Measurements from ENCODE around the gene GABPB2. TPM values are rescaled to one million over a fixed set of nuclear protein-coding genes. Genes with fewer than 3 reads are reported as not detected.

GABPB2 gene
- total RNA-seq, 2 experiments from 2014 or later = 13.6 to 14.9 TPM

DNA sequence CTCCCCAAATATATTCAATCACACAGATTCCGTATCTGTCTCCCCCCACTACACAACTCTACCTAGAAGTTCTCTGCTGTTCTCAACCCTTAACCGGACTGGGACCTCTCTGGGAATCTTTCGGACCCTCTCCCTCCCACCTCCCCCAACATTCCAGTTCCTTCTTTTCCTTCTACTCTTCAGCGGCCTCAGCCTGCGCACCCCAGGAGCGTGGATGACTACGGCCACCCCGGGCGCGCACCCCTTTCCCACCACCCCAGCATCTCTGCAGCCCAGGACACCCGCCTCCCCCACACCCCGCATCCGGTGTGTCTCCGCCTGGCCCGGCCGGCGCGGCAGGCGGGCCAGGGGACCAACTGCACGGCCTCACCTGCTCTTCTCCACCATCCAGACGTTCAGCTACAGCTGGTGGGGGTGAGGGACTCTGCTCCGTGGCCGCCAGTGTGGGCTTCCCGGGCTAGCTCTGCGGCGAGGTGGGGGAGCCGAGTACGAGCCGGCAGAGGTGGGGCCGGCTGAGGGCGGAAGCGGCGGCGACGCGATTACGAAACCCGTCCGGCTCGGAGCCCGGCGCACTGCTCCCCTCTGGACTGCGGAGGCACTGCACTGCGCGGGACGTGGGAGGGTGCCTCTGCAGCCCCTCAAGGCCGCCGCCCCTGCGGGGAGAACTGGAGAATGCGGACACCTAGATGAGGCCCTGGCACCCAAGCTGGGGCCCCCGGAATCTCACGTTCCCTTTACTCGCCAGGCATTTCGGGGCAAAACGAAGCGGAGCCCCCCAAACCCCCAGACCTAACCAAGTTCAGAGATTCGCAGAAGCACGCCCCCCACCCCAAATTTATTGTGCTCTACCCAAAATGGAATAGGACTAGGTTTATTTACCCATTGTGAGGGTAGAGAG, 11.2 kb upstream of the GABPB2 start, which contains the start of gene CDC42SE1:
Gene CDC42SE1 (minus strand): TSS at position 514 of the 898 bp plus-strand sequence. CDS start 3,892 bp downstream, outside the sequence.
- Mint-ChIP-seq H3K27ac (peak within 1 kb of the TSS; percentile 99), H3K36me3 (peaks cover 48% of the 10 kb centered on the region), H3K4me1 (ENCODE audit: low read depth) (peaks cover 55% of the 10 kb centered on the region), H3K27me3 (no peaks in the 10 kb centered on the region), H3K9me3 (no peaks in the 10 kb centered on the region), H3K4me3 (peak within 1 kb of the TSS; percentile 98)
- intact Hi-C loops (cut with micrococcal nuclease) = loop anchor here (1.0 to 10.0 kb wide), 5 partner anchors 11 to 695 kb away; partner anchors contain the start of genes GABPB2, PIP5K1A, RPRD2 and TNFAIP8L2
- CTCF ChIA-PET = interaction anchor here (0.6 to 5.0 kb wide), 10 partner anchors 8 to 98 kb away, joined by 3 to 56 read pairs (median 4); partner anchors contain the start of genes C1orf56, GABPB2 and TNFAIP8L2
- POLR2A ChIA-PET = interaction anchor here (1.0 to 3.9 kb wide), 8 partner anchors 9 to 97 kb away, joined by 3 to 28 read pairs (median 6); partner anchors contain the start of genes C1orf56, GABPB2, MINDY1 and TNFAIP8L2
- peak; percentile 89 for DNase-seq

DNA sequence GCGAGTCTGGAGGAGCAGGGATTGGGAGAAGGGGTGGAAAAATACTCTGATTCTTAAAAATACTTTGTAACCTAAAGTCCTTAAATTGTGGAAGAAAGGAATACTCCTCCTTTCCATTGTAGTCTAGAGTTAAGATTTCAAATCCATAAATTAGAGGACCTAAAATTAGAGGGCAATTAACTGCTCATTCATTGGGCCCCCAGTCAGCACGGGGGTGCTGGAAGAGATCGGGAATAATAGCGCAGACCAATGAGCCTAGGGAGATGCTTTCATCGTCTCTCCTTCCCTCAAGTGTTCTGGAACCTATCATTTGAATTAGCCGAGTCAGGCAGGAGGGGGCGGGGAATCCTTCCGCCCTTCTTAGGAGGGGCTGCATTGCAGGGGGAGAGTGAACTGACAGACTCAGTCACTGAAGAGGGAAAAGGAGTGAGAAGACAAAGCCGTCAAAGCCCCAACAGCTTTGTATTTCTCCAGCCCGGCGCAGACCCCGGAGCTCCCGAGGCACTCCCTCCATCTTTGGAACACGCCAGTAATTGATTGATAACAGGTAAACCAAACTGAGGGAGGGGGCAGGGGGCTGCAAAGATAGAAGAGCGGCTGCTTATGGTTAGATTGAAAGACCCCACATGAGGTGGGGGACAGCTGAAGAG, 10.4 kb upstream of the GABPB2 start, which contains the start of gene MLLT11:
Gene MLLT11 (plus strand): TSS at position 391 of the 650 bp plus-strand sequence. CDS start 6,828 bp downstream, outside the sequence.
- ChIA-PET CTCF (interaction anchor here (1.0 to 5.0 kb wide), 9 partner anchors 8 to 97 kb away, joined by 3 to 56 read pairs (median 10); partner anchors contain the start of genes C1orf56, GABPB2 and TNFAIP8L2), POLR2A (interaction anchor here (0.6 to 3.9 kb wide), 8 partner anchors 8 to 97 kb away, joined by 3 to 28 read pairs (median 3); partner anchors contain the start of genes C1orf56, GABPB2, MINDY1 and TNFAIP8L2)
- no peaks in the 10 kb centered on the region for H3K9me3 Mint-ChIP-seq
- peaks cover 50% of the 10 kb centered on the region for H3K4me1 Mint-ChIP-seq (ENCODE audit: low read depth)
- no peaks in the 10 kb centered on the region for H3K27me3 Mint-ChIP-seq
- H3K36me3 Mint-ChIP-seq = peaks cover 40% of the 10 kb centered on the region
- H3K4me3 Mint-ChIP-seq = peak within 1 kb of the TSS; percentile 98
- DNase-seq = peak; percentile 33
- intact Hi-C loops (cut with micrococcal nuclease) = no loop called here
- peak within 1 kb of the TSS; percentile 99 for H3K27ac Mint-ChIP-seq

DNA sequence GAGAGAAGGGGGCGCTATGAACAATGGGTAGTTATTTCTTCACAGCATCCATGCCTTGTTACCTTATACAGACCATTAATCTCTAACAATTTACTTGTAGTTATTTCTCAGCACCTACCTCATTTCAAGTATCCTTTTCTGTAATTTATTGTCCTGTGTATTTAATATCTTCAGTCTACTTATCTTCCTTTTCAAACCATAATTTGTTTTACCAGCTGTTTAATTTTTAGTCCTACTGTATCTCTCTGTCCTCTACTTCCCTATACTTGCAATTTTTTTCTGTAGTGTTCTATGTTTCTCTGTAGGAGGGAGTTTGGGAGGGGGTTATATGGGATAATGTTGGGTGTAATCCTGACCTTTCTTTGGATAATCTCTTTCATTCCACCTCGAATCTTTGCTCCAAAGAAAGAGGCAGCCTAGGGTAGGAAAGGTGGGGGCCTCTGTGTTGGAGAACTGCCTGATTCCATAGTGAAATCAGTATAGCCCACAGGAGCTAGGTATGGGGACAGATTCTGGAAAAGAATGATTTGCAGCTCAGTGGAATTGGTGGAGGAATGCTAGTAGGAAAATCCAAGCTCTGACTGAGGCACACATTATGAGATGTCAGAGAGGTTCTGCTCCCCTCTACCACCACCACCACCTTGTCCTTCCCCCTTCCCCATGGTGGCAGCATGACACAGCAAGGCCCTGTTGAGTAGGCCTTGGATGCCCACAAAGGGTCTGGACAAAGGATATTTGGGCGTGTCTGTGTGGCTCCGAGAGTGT, 9.7 kb upstream of the GABPB2 start:
- no peaks in the 10 kb centered on the region for H3K9me3 Mint-ChIP-seq
- H3K36me3 Mint-ChIP-seq = peaks cover 33% of the 10 kb centered on the region
- CTCF ChIA-PET = interaction anchor here (1.9 to 5.0 kb wide), 4 partner anchors 10 to 96 kb away, joined by 10 to 56 read pairs (median 12); partner anchors contain the start of genes GABPB2 and TNFAIP8L2
- intact Hi-C loops (cut with micrococcal nuclease) = no loop called here
- H3K4me3 Mint-ChIP-seq = peak overlapping the region; percentile 98
- H3K27me3 Mint-ChIP-seq = no peaks in the 10 kb centered on the region
- POLR2A ChIA-PET = interaction anchor here (0.6 to 3.0 kb wide), 4 partner anchors 10 to 54 kb away, joined by 3 to 23 read pairs (median 3); partner anchors contain the start of genes GABPB2 and MINDY1
- H3K4me1 Mint-ChIP-seq (ENCODE audit: low read depth) = peaks cover 43% of the 10 kb centered on the region
- H3K27ac Mint-ChIP-seq = peak overlapping the region; percentile 21
- DNase-seq = no peak

- intact Hi-C loops (cut with micrococcal nuclease) = no loop called here
- POLR2A ChIA-PET = no interaction called here
Observed at GRCh38 chr1:151061704-151062103, 8.9 kb upstream of the GABPB2 start.

DNA sequence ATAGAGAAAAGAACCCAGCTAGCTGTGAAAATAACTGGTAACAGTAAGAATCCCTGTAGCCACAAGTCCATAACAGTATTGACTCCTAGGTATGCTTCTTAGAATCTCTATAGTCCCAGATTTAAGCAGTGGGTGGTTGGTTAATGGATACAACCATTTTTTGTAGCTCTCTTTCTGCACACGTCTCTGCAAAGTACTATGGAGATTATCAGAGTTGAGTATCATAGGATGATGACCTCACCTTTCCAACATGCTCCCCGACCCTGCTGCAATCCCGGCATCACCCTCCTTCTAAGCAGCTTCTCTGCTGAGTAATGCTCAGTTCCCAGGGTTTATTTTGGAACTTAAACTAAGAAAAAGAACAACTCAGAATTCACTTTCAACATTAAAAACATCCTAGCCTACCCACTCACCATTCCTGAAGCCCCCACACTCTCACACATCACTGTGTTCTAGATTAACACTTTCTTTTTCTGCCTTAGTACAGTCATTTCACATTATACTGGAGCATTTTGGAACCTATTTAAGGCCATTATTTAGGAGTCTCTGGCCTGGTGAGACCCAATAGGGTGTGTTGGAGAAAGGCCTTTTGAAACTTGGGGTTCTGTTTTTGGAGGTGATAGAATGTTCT, 7.7 kb upstream of the GABPB2 start:
- intact Hi-C loops (cut with micrococcal nuclease) = no loop called here
- Mint-ChIP-seq H3K4me3 (no peak overlapping the region), H3K27me3 (no peaks in the 10 kb centered on the region), H3K4me1 (ENCODE audit: low read depth) (peaks cover 23% of the 10 kb centered on the region), H3K36me3 (peaks cover 15% of the 10 kb centered on the region), H3K27ac (no peak overlapping the region), H3K9me3 (no peaks in the 10 kb centered on the region)
- ChIA-PET CTCF (interaction anchor here (2.8 kb wide), 1 partner anchor 37 kb away, joined by 9 read pairs; no protein-coding TSS in a partner anchor), POLR2A (no interaction called here)
- no peak for DNase-seq

More at GRCh38 chr1:151061704-151062103, 8.9 kb upstream of the GABPB2 start:
- Mint-ChIP-seq H3K4me1 (ENCODE audit: low read depth) (peaks cover 34% of the 10 kb centered on the region), H3K27me3 (no peaks in the 10 kb centered on the region), H3K27ac (no peak overlapping the region), H3K9me3 (no peaks in the 10 kb centered on the region), H3K36me3 (peaks cover 27% of the 10 kb centered on the region), H3K4me3 (no peak overlapping the region)
- CTCF ChIA-PET = interaction anchor here (1.0 to 2.8 kb wide), 4 partner anchors 14 to 95 kb away, joined by 5 to 10 read pairs (median 10); partner anchors contain the start of genes C1orf56 and TNFAIP8L2
- no peak for DNase-seq

DNA sequence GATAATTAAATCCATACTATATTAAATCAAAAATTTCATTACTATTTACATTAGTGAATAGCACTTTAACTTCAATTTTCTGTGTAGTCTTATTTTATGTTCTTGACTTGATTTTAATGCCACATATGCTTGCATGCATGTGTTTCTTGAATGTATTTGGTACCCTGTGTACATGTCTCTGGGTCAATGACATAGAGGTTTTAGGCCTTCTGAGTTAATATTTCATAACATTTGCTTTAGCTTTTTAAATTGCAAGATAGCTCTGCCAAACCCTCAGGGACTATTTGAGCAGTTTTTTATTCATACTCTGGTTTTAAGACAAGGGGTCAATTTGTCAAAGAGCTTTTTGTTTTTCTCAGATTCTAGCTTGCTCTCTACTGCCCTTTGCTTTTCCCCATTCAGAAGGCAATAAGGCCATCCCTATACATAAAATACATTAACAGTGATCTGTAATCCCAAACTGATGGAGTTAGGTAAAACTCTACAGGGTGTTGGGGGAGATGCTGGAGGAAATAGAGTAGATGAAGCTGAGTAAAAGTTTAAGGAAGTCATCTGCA, 5.4 kb upstream of the GABPB2 start:
- Mint-ChIP-seq H3K27ac (no peak overlapping the region), H3K9me3 (no peaks in the 10 kb centered on the region), H3K36me3 (peaks cover 3% of the 10 kb centered on the region), H3K4me3 (no peak overlapping the region), H3K27me3 (no peaks in the 10 kb centered on the region), H3K4me1 (ENCODE audit: low read depth) (peaks cover 31% of the 10 kb centered on the region)
- ChIA-PET CTCF (interaction anchor here (1.0 to 1.9 kb wide), 3 partner anchors 35 to 91 kb away, joined by 3 to 8 read pairs (median 4); partner anchors contain the start of gene TNFAIP8L2), POLR2A (no interaction called here)
- DNase-seq = no peak
- intact Hi-C loops (cut with micrococcal nuclease) = no loop called here

DNA sequence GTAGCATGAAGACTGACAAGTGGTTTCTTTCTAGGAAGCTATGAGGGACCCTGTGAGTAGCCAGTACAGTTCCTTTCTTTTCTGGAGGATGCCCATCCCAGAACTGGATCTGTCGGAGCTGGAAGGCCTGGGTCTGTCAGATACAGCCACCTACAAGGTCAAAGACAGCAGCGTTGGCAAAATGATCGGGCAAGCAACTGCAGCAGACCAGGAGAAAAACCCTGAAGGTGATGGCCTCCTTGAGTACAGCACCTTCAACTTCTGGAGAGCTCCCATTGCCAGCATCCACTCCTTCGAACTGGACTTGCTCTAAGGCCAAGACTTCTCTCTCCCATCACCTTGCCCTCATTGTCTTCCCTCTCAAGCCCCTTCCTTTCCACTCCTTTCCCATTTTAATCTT, 3.4 kb upstream of the GABPB2 start:
- Mint-ChIP-seq H3K4me1 (ENCODE audit: low read depth) (peaks cover 22% of the 10 kb centered on the region), H3K27ac (no peak overlapping the region)

DNA sequence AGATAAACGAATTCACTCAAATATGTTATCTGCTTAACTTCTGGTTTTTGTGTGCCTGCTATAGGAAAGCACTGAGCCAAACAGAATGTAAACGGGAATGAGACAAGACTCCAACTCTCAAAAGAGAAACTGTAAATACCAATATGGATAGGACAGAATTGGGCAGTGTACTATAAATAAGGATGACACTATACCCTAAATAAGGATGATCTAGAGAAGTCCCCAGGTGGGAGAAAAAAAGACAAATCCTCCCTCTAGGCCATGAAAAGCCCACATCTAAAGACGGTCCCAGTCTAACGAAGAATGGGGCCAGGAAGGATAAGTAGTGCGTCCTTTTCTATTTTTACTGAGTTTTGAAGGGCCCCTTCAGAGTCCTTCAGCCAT, 1.5 kb upstream of the GABPB2 start:
- ChIA-PET POLR2A (interaction anchor here (1.2 kb wide), 1 partner anchor 9 kb away, joined by 8 read pairs; the partner anchor contains the start of genes CDC42SE1 and MLLT11), CTCF (interaction anchor here (3.2 kb wide), 1 partner anchor 87 kb away, joined by 28 read pairs; the partner anchor contains the start of gene TNFAIP8L2)
- H3K27me3 Mint-ChIP-seq = no peaks in the 10 kb centered on the region
- peak overlapping the region; percentile 94 for H3K4me3 Mint-ChIP-seq
- no peak for DNase-seq
- H3K9me3 Mint-ChIP-seq = no peaks in the 10 kb centered on the region
- peaks cover 15% of the 10 kb centered on the region for H3K4me1 Mint-ChIP-seq (ENCODE audit: low read depth)
- peaks cover 11% of the 10 kb centered on the region for H3K36me3 Mint-ChIP-seq
- intact Hi-C loops (cut with micrococcal nuclease) = no loop called here
- H3K27ac Mint-ChIP-seq = peak overlapping the region; percentile 100

More for the DNA sequence above, 3.4 kb upstream of the GABPB2 start:
- no peaks in the 10 kb centered on the region for H3K27me3 Mint-ChIP-seq
- POLR2A ChIA-PET = interaction anchor here (0.6 kb wide), 1 partner anchor 148 kb away, joined by 4 read pairs; no protein-coding TSS in a partner anchor
- intact Hi-C loops (cut with micrococcal nuclease) = no loop called here
- CTCF ChIA-PET = interaction anchor here (0.9 to 2.0 kb wide), 3 partner anchors 8 to 89 kb away, joined by 3 to 10 read pairs (median 4); partner anchors contain the start of genes CDC42SE1 and TNFAIP8L2
- H3K4me3 Mint-ChIP-seq = no peak overlapping the region
- H3K36me3 Mint-ChIP-seq = peaks cover 9% of the 10 kb centered on the region
- no peaks in the 10 kb centered on the region for H3K9me3 Mint-ChIP-seq
- no peak for DNase-seq

GRCh38 chr1:151072224-151072623, 1.7 kb downstream of the GABPB2 start:
- DNase-seq = no peak
- H3K27me3 Mint-ChIP-seq = no peaks in the 10 kb centered on the region
- ChIA-PET CTCF (interaction anchor here (0.6 to 3.5 kb wide), 9 partner anchors 14 to 558 kb away, joined by 3 to 56 read pairs (median 4); partner anchors contain the start of genes CDC42SE1, MLLT11, TNFAIP8L2 and VPS72), POLR2A (interaction anchor here (0.6 to 1.1 kb wide), 3 partner anchors 79 to 493 kb away, joined by 3 to 4 read pairs (median 3); partner anchors contain the start of gene MCL1)
- no peaks in the 10 kb centered on the region for H3K9me3 Mint-ChIP-seq
- peak overlapping the region; percentile 100 for H3K27ac Mint-ChIP-seq
- H3K4me3 Mint-ChIP-seq = no peak overlapping the region
- peaks cover 10% of the 10 kb centered on the region for H3K36me3 Mint-ChIP-seq
- H3K4me1 Mint-ChIP-seq (ENCODE audit: low read depth) = peaks cover 15% of the 10 kb centered on the region
- intact Hi-C loops (cut with micrococcal nuclease) = no loop called here

DNA sequence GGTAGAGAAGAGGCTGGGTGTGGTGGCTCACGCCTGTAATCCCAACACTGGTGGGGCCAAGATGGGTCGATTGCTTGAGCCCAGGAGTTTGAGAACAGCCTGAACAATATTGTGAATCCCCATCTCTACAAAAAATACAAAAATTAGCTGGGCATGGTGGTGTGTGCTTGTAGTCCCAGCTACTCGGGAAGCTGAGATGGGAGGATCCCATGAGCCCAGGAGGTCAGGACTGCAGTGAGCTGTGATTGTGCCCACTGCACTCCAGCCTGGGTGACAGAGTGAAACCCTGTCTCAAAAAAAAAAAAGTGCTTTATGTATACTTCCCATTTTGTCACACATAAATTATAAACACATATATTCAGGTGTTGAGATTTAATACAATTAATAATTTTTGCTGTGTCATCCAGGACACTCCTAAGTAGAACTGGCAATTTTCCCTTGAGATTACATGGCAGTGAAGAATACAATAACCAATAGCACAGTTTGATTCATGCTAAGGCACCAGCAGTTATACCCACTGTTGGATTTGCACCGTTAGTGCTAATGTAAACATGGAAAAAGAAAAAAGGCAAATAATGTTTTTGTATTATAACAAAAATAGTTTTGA, 15.5 kb downstream of the GABPB2 start:
- no peaks in the 10 kb centered on the region for H3K27me3 Mint-ChIP-seq
- CTCF ChIA-PET = interaction anchor here (0.7 to 1.6 kb wide), 4 partner anchors 14 to 62 kb away, joined by 3 to 8 read pairs (median 4); partner anchors contain the start of gene CDC42SE1
- no peaks in the 10 kb centered on the region for H3K9me3 Mint-ChIP-seq

More for the DNA sequence above, 15.5 kb downstream of the GABPB2 start:
- DNase-seq = no peak
- Mint-ChIP-seq H3K4me1 (ENCODE audit: low read depth) (no peaks in the 10 kb centered on the region), H3K4me3 (no peak overlapping the region), H3K27ac (no peak overlapping the region), H3K36me3 (peaks cover 3% of the 10 kb centered on the region)
- intact Hi-C loops (cut with micrococcal nuclease) = no loop called here
- POLR2A ChIA-PET = no interaction called here
